Lower leg skin (tissue), 3 donors: ENCODE data around the gene TMEM242.

Experiments used
- POLR2A ChIP-seq, 2 donors: fragments of 450-650 bp; IDR thresholded peaks; one replicate each; pipeline ENCODE4 v1.6.1; 2016 to 2017; ENCODE audit warnings: antibody characterized with exemption in 2 of 2, mild to moderate bottlenecking in 1 of 2, moderate library complexity in 1 of 2
- TF ChIP-seq, protein P1 (sequence below), 3 donors: fragments of 450-650 bp; IDR thresholded peaks; one replicate each; pipeline ENCODE4 v1.5.1; 2016; ENCODE audit warnings: antibody characterized with exemption in 3 of 3, mild to moderate bottlenecking in 3 of 3, moderate library complexity in 2 of 3

DNA sequence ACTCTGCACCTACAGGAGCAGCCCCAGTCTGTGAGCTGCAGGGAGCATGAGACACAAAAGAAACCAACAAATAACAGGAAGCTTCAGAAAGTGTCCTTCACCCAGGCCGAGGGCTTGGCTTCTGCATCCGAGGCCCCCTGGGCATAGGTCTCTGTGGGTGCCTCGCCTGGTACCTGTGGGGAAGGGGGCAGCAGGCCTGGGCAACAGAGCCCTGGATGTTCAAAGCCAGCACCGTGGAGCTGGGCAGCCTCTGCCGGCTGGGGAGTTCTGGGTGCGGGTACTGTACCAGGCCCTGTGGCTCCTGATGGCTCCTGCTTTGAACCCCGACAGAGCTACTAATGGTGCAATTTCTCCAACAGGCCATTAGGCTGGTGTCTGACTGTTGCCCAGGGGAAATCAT lies 55.7 kb downstream of the TMEM242 start:
- TF ChIP-seq, protein P1, sequence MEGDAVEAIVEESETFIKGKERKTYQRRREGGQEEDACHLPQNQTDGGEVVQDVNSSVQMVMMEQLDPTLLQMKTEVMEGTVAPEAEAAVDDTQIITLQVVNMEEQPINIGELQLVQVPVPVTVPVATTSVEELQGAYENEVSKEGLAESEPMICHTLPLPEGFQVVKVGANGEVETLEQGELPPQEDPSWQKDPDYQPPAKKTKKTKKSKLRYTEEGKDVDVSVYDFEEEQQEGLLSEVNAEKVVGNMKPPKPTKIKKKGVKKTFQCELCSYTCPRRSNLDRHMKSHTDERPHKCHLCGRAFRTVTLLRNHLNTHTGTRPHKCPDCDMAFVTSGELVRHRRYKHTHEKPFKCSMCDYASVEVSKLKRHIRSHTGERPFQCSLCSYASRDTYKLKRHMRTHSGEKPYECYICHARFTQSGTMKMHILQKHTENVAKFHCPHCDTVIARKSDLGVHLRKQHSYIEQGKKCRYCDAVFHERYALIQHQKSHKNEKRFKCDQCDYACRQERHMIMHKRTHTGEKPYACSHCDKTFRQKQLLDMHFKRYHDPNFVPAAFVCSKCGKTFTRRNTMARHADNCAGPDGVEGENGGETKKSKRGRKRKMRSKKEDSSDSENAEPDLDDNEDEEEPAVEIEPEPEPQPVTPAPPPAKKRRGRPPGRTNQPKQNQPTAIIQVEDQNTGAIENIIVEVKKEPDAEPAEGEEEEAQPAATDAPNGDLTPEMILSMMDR (IDR thresholded peaks at IDR 0.05) = no peak
- TF ChIP-seq POLR2A (IDR thresholded peaks at IDR 0.05) = no peak
